HG03378 (cell line): ENCODE data around the gene GADD45B.
A peak's percentile ranks its signal among the peaks of the same experiment; 100 is the strongest.

ENCODE experiments used
- ATAC-seq: cut with Tn5 transposase; IDR thresholded peaks from one replicate; pipeline ENCODE4 v1.9.1; 2021; ENCODE audit warnings: mild to moderate bottlenecking, moderate library complexity; ENCODE audit not compliant: unreplicated experiment

GADD45B gene

GRCh38 chr19:2475702-2476450 is at the start of gene GADD45B:
GADD45B (plus strand) TSS chr19:2476127; CDS start chr19:2476359, 232 bp downstream.
- ATAC-seq: peak; percentile 64

GRCh38 chr19:2426611-2427428 is 49.1 kb upstream of the GADD45B start:
- ATAC-seq: peak; percentile 12

GRCh38 chr19:2427429-2428320 is 48.3 kb upstream of the GADD45B start, which contains the start of gene TIMM13:
TIMM13 (minus strand) TSS chr19:2427586; CDS start chr19:2427533, 53 bp downstream.
- ATAC-seq: peak; percentile 53

- ATAC-seq: no peak
Measured at GRCh38 chr19:2428321-2428690, 47.6 kb upstream of the GADD45B start.

- ATAC-seq: no peak
Measured at GRCh38 chr19:2428756-2429711, 46.9 kb upstream of the GADD45B start.

GRCh38 chr19:2429917-2430535 is 45.9 kb upstream of the GADD45B start:
- no peak for ATAC-seq

- no peak for ATAC-seq
Measured at GRCh38 chr19:2431318-2432055, 44.4 kb upstream of the GADD45B start.

- ATAC-seq: no peak
Measured at GRCh38 chr19:2432131-2432848, 43.6 kb upstream of the GADD45B start.

GRCh38 chr19:2433854-2434253 is 42.1 kb upstream of the GADD45B start:
- no peak for ATAC-seq

- ATAC-seq: no peak
Measured at GRCh38 chr19:2434267-2434666, 41.7 kb upstream of the GADD45B start.

- ATAC-seq: no peak
Measured at GRCh38 chr19:2434721-2435265, 41.1 kb upstream of the GADD45B start.

- ATAC-seq: no peak
Measured at GRCh38 chr19:2436384-2436783, 39.5 kb upstream of the GADD45B start.

- ATAC-seq: no peak
Measured at GRCh38 chr19:2436926-2437325, 39.0 kb upstream of the GADD45B start.

- no peak for ATAC-seq
Measured at GRCh38 chr19:2438178-2438577, 37.7 kb upstream of the GADD45B start.

GRCh38 chr19:2440515-2440914 is 35.4 kb upstream of the GADD45B start:
- no peak for ATAC-seq

GRCh38 chr19:2441096-2441752 is 34.7 kb upstream of the GADD45B start:
- no peak for ATAC-seq

- no peak for ATAC-seq
Measured at GRCh38 chr19:2443116-2443784, 32.7 kb upstream of the GADD45B start.
